Measurements from ENCODE around the gene SKIDA1.

- TF ChIP-seq CTCF (conservative IDR thresholded peaks at IDR 0.05; ENCODE audit: low read length) (no peak), EZH2phosphoT487 (IDR thresholded peaks at IDR 0.05; ENCODE audit: borderline replicate concordance) (no peak)
Observed at GRCh38 chr10:21479570-21480315, 45.7 kb downstream of the SKIDA1 start.
